ENCODE results near the gene OBSCN. TPM values are rescaled to one million over a fixed set of nuclear protein-coding genes. Genes with fewer than 3 reads are reported as not detected.

OBSCN gene
- total RNA-seq, 3 donors from 2014 or later = 6.3 to 9.3 (median 7.5) TPM

GRCh38 chr1:228304225-228304624 lies 96.4 kb downstream of the OBSCN start:
- peaks cover 40% of the 10 kb centered on the region for H3K36me3 Mint-ChIP-seq (ENCODE audit: insufficient read depth)
- peaks cover 43% of the 10 kb centered on the region for H3K9me3 Mint-ChIP-seq
- H3K27me3 Mint-ChIP-seq (ENCODE audit: low read depth) = no peaks in the 10 kb centered on the region
- no peak overlapping the region for H3K4me3 Mint-ChIP-seq
- no peak for DNase-seq
- ATAC-seq = no peak
- H3K4me1 Mint-ChIP-seq (ENCODE audit: low read depth) = no peaks in the 10 kb centered on the region

- H3K4me1 Mint-ChIP-seq (ENCODE audit: low read depth) = no peaks in the 10 kb centered on the region
- H3K36me3 Mint-ChIP-seq (ENCODE audit: insufficient read depth) = peaks cover 35% of the 10 kb centered on the region
Measured at GRCh38 chr1:228304766-228305395, 97.0 kb downstream of the OBSCN start.

GRCh38 chr1:228305721-228306152 lies 97.9 kb downstream of the OBSCN start:
- Mint-ChIP-seq H3K9me3 (peaks cover 36% of the 10 kb centered on the region), H3K27me3 (ENCODE audit: low read depth) (no peaks in the 10 kb centered on the region), H3K4me1 (ENCODE audit: low read depth) (no peaks in the 10 kb centered on the region), H3K36me3 (ENCODE audit: insufficient read depth) (peaks cover 30% of the 10 kb centered on the region), H3K4me3 (no peak overlapping the region)
- ATAC-seq (no peak), DNase-seq (no peak)

More at GRCh38 chr1:228304766-228305395, 97.0 kb downstream of the OBSCN start:
- H3K4me3 Mint-ChIP-seq = no peak overlapping the region
- ATAC-seq (no peak), DNase-seq (no peak)
- peaks cover 41% of the 10 kb centered on the region for H3K9me3 Mint-ChIP-seq
- H3K27me3 Mint-ChIP-seq (ENCODE audit: low read depth) = no peaks in the 10 kb centered on the region

- Mint-ChIP-seq H3K36me3 (ENCODE audit: insufficient read depth) (peaks cover 24% of the 10 kb centered on the region), H3K9me3 (peaks cover 30% of the 10 kb centered on the region), H3K4me1 (ENCODE audit: low read depth) (no peaks in the 10 kb centered on the region), H3K4me3 (no peak overlapping the region), H3K27me3 (ENCODE audit: low read depth) (no peaks in the 10 kb centered on the region)
- ATAC-seq (no peak), DNase-seq (no peak)
Measured at GRCh38 chr1:228306275-228307217, 98.7 kb downstream of the OBSCN start.

- no peak for DNase-seq
- no peaks in the 10 kb centered on the region for H3K4me1 Mint-ChIP-seq (ENCODE audit: low read depth)
- H3K27me3 Mint-ChIP-seq (ENCODE audit: low read depth) = no peaks in the 10 kb centered on the region
- H3K36me3 Mint-ChIP-seq (ENCODE audit: insufficient read depth) = peaks cover 17% of the 10 kb centered on the region
- peaks cover 21% of the 10 kb centered on the region for H3K9me3 Mint-ChIP-seq
- H3K4me3 Mint-ChIP-seq = no peak overlapping the region
- ATAC-seq = no peak
Measured at GRCh38 chr1:228307218-228308023, 99.6 kb downstream of the OBSCN start.

GRCh38 chr1:228308085-228308601 lies 100.3 kb downstream of the OBSCN start:
- ATAC-seq (no peak), DNase-seq (no peak)
- Mint-ChIP-seq H3K9me3 (peaks cover 15% of the 10 kb centered on the region), H3K4me1 (ENCODE audit: low read depth) (no peaks in the 10 kb centered on the region), H3K27me3 (ENCODE audit: low read depth) (no peaks in the 10 kb centered on the region), H3K4me3 (no peak overlapping the region), H3K36me3 (ENCODE audit: insufficient read depth) (peaks cover 24% of the 10 kb centered on the region)

- Mint-ChIP-seq H3K4me1 (ENCODE audit: low read depth) (no peaks in the 10 kb centered on the region), H3K4me3 (no peak overlapping the region), H3K27me3 (ENCODE audit: low read depth) (no peaks in the 10 kb centered on the region), H3K36me3 (ENCODE audit: insufficient read depth) (peaks cover 19% of the 10 kb centered on the region), H3K9me3 (peaks cover 10% of the 10 kb centered on the region)
- DNase-seq (no peak), ATAC-seq (no peak)
Measured at GRCh38 chr1:228308628-228309325, 100.9 kb downstream of the OBSCN start.

GRCh38 chr1:228309326-228310067 lies 101.7 kb downstream of the OBSCN start:
- no peak for ATAC-seq
- Mint-ChIP-seq H3K4me3 (no peak overlapping the region), H3K9me3 (peaks cover 4% of the 10 kb centered on the region), H3K36me3 (ENCODE audit: insufficient read depth) (peaks cover 13% of the 10 kb centered on the region), H3K27me3 (ENCODE audit: low read depth) (no peaks in the 10 kb centered on the region), H3K4me1 (ENCODE audit: low read depth) (no peaks in the 10 kb centered on the region)
- DNase-seq = no peak

- Mint-ChIP-seq H3K27me3 (ENCODE audit: low read depth) (no peaks in the 10 kb centered on the region), H3K4me1 (ENCODE audit: low read depth) (no peaks in the 10 kb centered on the region), H3K36me3 (ENCODE audit: insufficient read depth) (peaks cover 13% of the 10 kb centered on the region), H3K4me3 (no peak overlapping the region), H3K9me3 (no peaks in the 10 kb centered on the region)
- ATAC-seq (no peak), DNase-seq (no peak)
Measured at GRCh38 chr1:228310162-228310792, 102.4 kb downstream of the OBSCN start.

- ATAC-seq (no peak), DNase-seq (no peak)
- Mint-ChIP-seq H3K4me1 (ENCODE audit: low read depth) (no peaks in the 10 kb centered on the region), H3K36me3 (ENCODE audit: insufficient read depth) (peaks cover 12% of the 10 kb centered on the region), H3K4me3 (no peak overlapping the region), H3K9me3 (no peaks in the 10 kb centered on the region), H3K27me3 (ENCODE audit: low read depth) (no peaks in the 10 kb centered on the region)
Measured at GRCh38 chr1:228311091-228311490, 103.2 kb downstream of the OBSCN start.

GRCh38 chr1:228312136-228312764 lies 104.4 kb downstream of the OBSCN start:
- H3K27me3 Mint-ChIP-seq (ENCODE audit: low read depth) = no peaks in the 10 kb centered on the region
- no peaks in the 10 kb centered on the region for H3K9me3 Mint-ChIP-seq
- no peak for DNase-seq
- H3K4me1 Mint-ChIP-seq (ENCODE audit: low read depth) = no peaks in the 10 kb centered on the region
- H3K4me3 Mint-ChIP-seq = no peak overlapping the region
- H3K36me3 Mint-ChIP-seq (ENCODE audit: insufficient read depth) = peaks cover 12% of the 10 kb centered on the region
- no peak for ATAC-seq

GRCh38 chr1:228313536-228314277 lies 105.9 kb downstream of the OBSCN start:
- Mint-ChIP-seq H3K36me3 (ENCODE audit: insufficient read depth) (peaks cover 12% of the 10 kb centered on the region), H3K27me3 (ENCODE audit: low read depth) (no peaks in the 10 kb centered on the region), H3K9me3 (no peaks in the 10 kb centered on the region), H3K4me1 (ENCODE audit: low read depth) (no peaks in the 10 kb centered on the region), H3K4me3 (no peak overlapping the region)
- no peak for DNase-seq
- ATAC-seq = no peak
